OCI-LY1 (cell line): ENCODE data around the gene SSH2.

Experiments used
- EZH2 ChIP-seq: fragments of 200-600 bp; sonication (generic), shearing (Covaris generic); IDR thresholded peaks from 2 replicates; pipeline ENCODE4 v1.8.0; 2017; ENCODE audit warnings: borderline replicate concordance, mixed run types, mild to moderate bottlenecking, antibody characterized with exemption, low read length, moderate library complexity, mixed read lengths
- TF ChIP-seq, protein P1 (sequence below): fragments of 200-600 bp; sonication (generic), shearing (Covaris generic); IDR thresholded peaks from 2 replicates; pipeline ENCODE4 v1.5.1; 2017; ENCODE audit warnings: mild to moderate bottlenecking, antibody characterized with exemption, low read length, moderate library complexity, mixed read lengths

DNA sequence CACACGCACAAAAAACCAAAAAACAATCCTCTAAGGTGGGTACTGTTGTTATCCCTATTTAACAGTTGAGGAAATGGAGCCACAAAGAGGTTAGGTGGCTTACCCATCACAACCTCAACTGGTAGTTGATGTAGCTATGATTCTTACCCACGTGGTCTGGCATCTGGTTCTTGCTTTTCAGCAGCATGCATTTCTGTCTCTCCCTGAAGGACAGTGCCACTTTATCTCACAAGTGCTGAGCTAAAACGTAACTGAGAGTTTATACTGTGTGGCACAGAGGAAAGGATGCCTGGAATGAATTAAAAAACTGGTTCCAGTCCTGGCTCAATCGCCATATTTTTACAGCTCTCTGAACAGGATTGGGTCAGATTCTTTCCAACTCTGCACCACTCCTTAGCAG is 305.4 kb downstream of the SSH2 start:
- no peak for TF ChIP-seq EZH2
- TF ChIP-seq, protein P1, sequence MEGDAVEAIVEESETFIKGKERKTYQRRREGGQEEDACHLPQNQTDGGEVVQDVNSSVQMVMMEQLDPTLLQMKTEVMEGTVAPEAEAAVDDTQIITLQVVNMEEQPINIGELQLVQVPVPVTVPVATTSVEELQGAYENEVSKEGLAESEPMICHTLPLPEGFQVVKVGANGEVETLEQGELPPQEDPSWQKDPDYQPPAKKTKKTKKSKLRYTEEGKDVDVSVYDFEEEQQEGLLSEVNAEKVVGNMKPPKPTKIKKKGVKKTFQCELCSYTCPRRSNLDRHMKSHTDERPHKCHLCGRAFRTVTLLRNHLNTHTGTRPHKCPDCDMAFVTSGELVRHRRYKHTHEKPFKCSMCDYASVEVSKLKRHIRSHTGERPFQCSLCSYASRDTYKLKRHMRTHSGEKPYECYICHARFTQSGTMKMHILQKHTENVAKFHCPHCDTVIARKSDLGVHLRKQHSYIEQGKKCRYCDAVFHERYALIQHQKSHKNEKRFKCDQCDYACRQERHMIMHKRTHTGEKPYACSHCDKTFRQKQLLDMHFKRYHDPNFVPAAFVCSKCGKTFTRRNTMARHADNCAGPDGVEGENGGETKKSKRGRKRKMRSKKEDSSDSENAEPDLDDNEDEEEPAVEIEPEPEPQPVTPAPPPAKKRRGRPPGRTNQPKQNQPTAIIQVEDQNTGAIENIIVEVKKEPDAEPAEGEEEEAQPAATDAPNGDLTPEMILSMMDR, result no peak
